Airway epithelial cell (primary cell): ENCODE measurements around the gene GH2. TPM values are rescaled to one million over a fixed set of nuclear protein-coding genes. Genes with fewer than 3 reads are reported as not detected.

ENCODE experiments used
- total RNA-seq: library from RNA; depleted of rRNA; stranded (reverse); fragments of >200 nt; gene quantifications from 2 replicates; pipeline ENCODE4 v1.2.3, GENCODE V29; 2015

GH2 gene
- not detected in 2 replicates for total RNA-seq

GRCh38 chr17:63881935-63882601 lies at the start of gene GH2:
Gene GH2 (minus strand): TSS chr17:63881944. CDS start chr17:63881801, 143 bp downstream.

GRCh38 chr17:63918789-63919305 lies 37.1 kb upstream of the GH2 start, which contains the start of gene GH1:
Gene GH1 (minus strand): TSS chr17:63918839. CDS start chr17:63918776, 63 bp downstream.

GRCh38 chr17:63911041-63911635 lies 29.4 kb upstream of the GH2 start, which contains the start of gene CSHL1:
Gene CSHL1 (minus strand): TSS chr17:63911258. CDS start chr17:63911196, 62 bp downstream.

GRCh38 chr17:63896524-63897354 lies 15.0 kb upstream of the GH2 start, which contains the start of gene CSH1:
Gene CSH1 (minus strand): TSS chr17:63896574. CDS start chr17:63896511, 63 bp downstream.

GRCh38 chr17:63873577-63873976 lies 8.2 kb downstream of the GH2 start, which contains the start of gene CSH2:
Gene CSH2 (minus strand): TSS chr17:63873677. CDS start chr17:63873614, 63 bp downstream.

GRCh38 chr17:63842540-63843386 lies 39.0 kb downstream of the GH2 start, which contains the start of gene SMARCD2:
Gene SMARCD2 (minus strand): TSS chr17:63842685. CDS start chr17:63842674, 11 bp downstream.

Other genes starting within 250 kb of the GH2 start
- 17.1 and 21.8 TPM in 2 replicates for gene LIMD2, start 181.8 kb downstream of the GH2 start, total RNA-seq
- gene STRADA, start 140.1 kb downstream of the GH2 start, total RNA-seq, result 13.4 and 20.8 TPM in 2 replicates
- gene CCDC47, start 108.3 kb downstream of the GH2 start, total RNA-seq, result 26.6 and 44.4 TPM in 2 replicates
- gene DDX42, start 107.8 kb downstream of the GH2 start, total RNA-seq, result 22.0 and 36.0 TPM in 2 replicates
- gene PSMC5, start 54.5 kb downstream of the GH2 start, total RNA-seq, result 79.1 and 80.3 TPM in 2 replicates
- gene FTSJ3, start 54.3 kb downstream of the GH2 start, total RNA-seq, result 51.0 and 67.3 TPM in 2 replicates
- gene SMARCD2, start 39.3 kb downstream of the GH2 start, total RNA-seq, result 185 and 226 TPM in 2 replicates
- not detected in 2 replicates for gene CSH2, start 8.3 kb downstream of the GH2 start, total RNA-seq
- gene CSH1, start 14.6 kb upstream of the GH2 start, total RNA-seq, result not detected in 2 replicates
- gene CSHL1, start 29.3 kb upstream of the GH2 start, total RNA-seq, result not detected in 2 replicates
- gene GH1, start 36.9 kb upstream of the GH2 start, total RNA-seq, result not detected in 2 replicates
- not detected in 2 replicates for gene CD79B, start 50.4 kb upstream of the GH2 start, total RNA-seq
- not detected in 2 replicates for gene SCN4A, start 91.0 kb upstream of the GH2 start, total RNA-seq
- 0.07 and 0.37 TPM in 2 replicates for gene PRR29, start 116.4 kb upstream of the GH2 start, total RNA-seq
- 0.21 TPM in 1 of 2 replicates, not detected in the other for gene ICAM2, start 138.7 kb upstream of the GH2 start, total RNA-seq
- 7.7 and 10.6 TPM in 2 replicates for gene ERN1, start 248.2 kb upstream of the GH2 start, total RNA-seq